H1 (cell line): ENCODE measurements around the gene ASMT. TPM values are rescaled to one million over a fixed set of nuclear protein-coding genes. Genes with fewer than 3 reads are reported as not detected.

Experiments used
- HDAC6 ChIP-seq: IDR thresholded peaks from one replicate; pipeline ENCODE4 v1.7.1; 2012; ENCODE audit warnings: low read depth, mild to moderate bottlenecking, inconsistent platforms, low read length, moderate library complexity
- KDM5A ChIP-seq: fragments of 200-600 bp; IDR thresholded peaks from 2 replicates; pipeline ENCODE4 v1.7.1; 2012; ENCODE audit warnings: mild to moderate bottlenecking, low read length, inconsistent platforms, mixed read lengths
- polyA plus RNA-seq, 7 experiments: library from polyadenylated mRNA; depleted of rRNA in 3 of 7; stranded (reverse) in 5 of 7; unstranded in 2 of 7; fragments of >200 nt in 5 of 7; fragments of 200-250 nt in 2 of 7; gene quantifications; 1 replicate in 5 of 7; 2 replicates in 1 of 7; 4 replicates in 1 of 7; pipeline versions ENCODE4 v1.2.1 to v1.2.3, GENCODE V29; 2011 to 2013; ENCODE audit warnings: missing spikeins in 2 of 7, mixed read lengths in 2 of 7
- total RNA-seq: library from RNA; stranded (reverse); fragmentation: NEBNext Ultra II Directional; extraction: Animal tissue kit (Norgen Biotek cat#: 25700); gene quantifications from 2 replicates; pipeline ENCODE4 v1.2.1, GENCODE V29; 2021

The ASMT gene
- total and polyA plus RNA-seq, 2 of the 8 experiments (the other 6 are each of a cell fraction or from before 2014, with no cell fraction given) = 1.5 to 3.1 TPM

DNA sequence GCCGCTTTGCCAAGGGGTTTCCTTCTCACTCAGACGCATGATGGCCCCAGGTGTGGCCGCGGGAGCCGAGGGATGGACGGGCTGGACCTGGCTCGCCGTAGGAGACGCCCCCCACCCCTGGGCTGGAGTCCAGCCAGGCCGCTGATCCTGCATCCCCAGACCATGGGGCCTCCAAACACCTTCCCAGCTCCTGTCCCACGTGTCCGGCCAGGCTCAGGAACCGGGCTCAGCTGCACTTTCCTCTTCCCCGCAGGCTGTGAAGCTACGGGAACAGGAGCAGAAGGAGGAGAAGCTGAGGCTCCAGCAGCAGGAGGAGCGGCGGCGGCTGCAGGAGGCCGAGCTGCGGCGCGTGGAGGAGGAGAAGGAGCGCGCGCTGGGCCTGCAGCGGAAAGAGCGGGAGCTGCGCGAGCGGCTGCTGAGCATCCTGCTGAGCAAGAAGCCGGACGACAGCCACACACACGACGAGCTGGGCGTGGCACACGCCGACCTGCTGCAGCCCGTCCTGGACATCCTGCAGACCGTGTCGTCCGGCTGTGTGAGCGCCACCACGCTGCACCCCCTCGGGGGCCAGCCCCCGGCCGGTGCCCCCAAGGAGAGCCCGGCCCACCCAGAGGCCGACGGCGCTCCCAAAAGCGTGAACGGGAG lies 14.3 kb upstream of the ASMT start (continued):
- TF ChIP-seq HDAC6 (no peak), KDM5A (no peak)
- TF ChIP-seq, all 59 proteins: peak for 0
